ENCODE data around the gene AP4S1.
"Not testable (repeated sequence)": the region's sequence is repeated elsewhere in the genome, so short reads cannot be mapped to it uniquely, and the experiment has no call there.

The AP4S1 gene

GRCh38 chr14:31000629-31001338 is 24.7 kb upstream of the AP4S1 start:
- no peaks in the 10 kb centered on the region for H3F3A ChIP-seq (ENCODE audit: control insufficient read depth, insufficient read depth)
- H3K9me2 ChIP-seq (replicated peaks; ENCODE audit: control insufficient read depth, low read length): no peaks in the 10 kb centered on the region
- no peak overlapping the region for H3K27ac ChIP-seq (ENCODE audit: low read depth, low read length)
- no peaks in the 10 kb centered on the region for H3K27me3 ChIP-seq (ENCODE audit: control insufficient read depth, low read length)
- peaks cover 86% of the 10 kb centered on the region for H3K79me2 ChIP-seq (ENCODE audit: control insufficient read depth, low read length)
- no peak overlapping the region for H3K4me2 ChIP-seq (ENCODE audit: low read length)
- H4K20me1 ChIP-seq (ENCODE audit: control insufficient read depth, insufficient read depth, low read depth, low read length): no peaks in the 10 kb centered on the region
- H3K9me3 ChIP-seq (ENCODE audit: control insufficient read depth, insufficient read depth, low read length): peaks cover 4% of the 10 kb centered on the region; the same call in 1 of the 2 replicates
- TF ChIP-seq EZH2phosphoT487 (IDR thresholded peaks at IDR 0.05; ENCODE audit: borderline replicate concordance, low read length) (no peak), CTCF (IDR thresholded peaks at IDR 0.05; ENCODE audit: low read depth, low read length, poor library complexity, severe bottlenecking) (no peak)
- no peak overlapping the region for H3K4me3 ChIP-seq (ENCODE audit: low read length)
- H3K36me3 ChIP-seq (ENCODE audit: control insufficient read depth, low read length): peaks cover 30% of the 10 kb centered on the region
- H3K4me1 ChIP-seq (ENCODE audit: control insufficient read depth, low read length): peaks cover 10% of the 10 kb centered on the region

- H3K9me2 ChIP-seq (replicated peaks; ENCODE audit: control insufficient read depth, low read length): no peaks in the 10 kb centered on the region
- no peak overlapping the region for H3K27ac ChIP-seq (ENCODE audit: low read depth, low read length)
- peaks cover 4% of the 10 kb centered on the region; the same call in 1 of the 2 replicates for H3K9me3 ChIP-seq (ENCODE audit: control insufficient read depth, insufficient read depth, low read length)
- peaks cover 4% of the 10 kb centered on the region for H3K4me1 ChIP-seq (ENCODE audit: control insufficient read depth, low read length)
- no peaks in the 10 kb centered on the region for H4K20me1 ChIP-seq (ENCODE audit: control insufficient read depth, insufficient read depth, low read depth, low read length)
- peaks cover 86% of the 10 kb centered on the region for H3K79me2 ChIP-seq (ENCODE audit: control insufficient read depth, low read length)
- no peaks in the 10 kb centered on the region for H3F3A ChIP-seq (ENCODE audit: control insufficient read depth, insufficient read depth)
- no peak overlapping the region for H3K4me3 ChIP-seq (ENCODE audit: low read length)
- H3K27me3 ChIP-seq (ENCODE audit: control insufficient read depth, low read length): no peaks in the 10 kb centered on the region
- H3K36me3 ChIP-seq (ENCODE audit: control insufficient read depth, low read length): peaks cover 30% of the 10 kb centered on the region
- TF ChIP-seq CTCF (IDR thresholded peaks at IDR 0.05; ENCODE audit: low read depth, low read length, poor library complexity, severe bottlenecking): no peak
- H3K4me2 ChIP-seq (ENCODE audit: low read length): no peak overlapping the region
Measured at GRCh38 chr14:31001339-31001658, 24.1 kb upstream of the AP4S1 start.

DNA sequence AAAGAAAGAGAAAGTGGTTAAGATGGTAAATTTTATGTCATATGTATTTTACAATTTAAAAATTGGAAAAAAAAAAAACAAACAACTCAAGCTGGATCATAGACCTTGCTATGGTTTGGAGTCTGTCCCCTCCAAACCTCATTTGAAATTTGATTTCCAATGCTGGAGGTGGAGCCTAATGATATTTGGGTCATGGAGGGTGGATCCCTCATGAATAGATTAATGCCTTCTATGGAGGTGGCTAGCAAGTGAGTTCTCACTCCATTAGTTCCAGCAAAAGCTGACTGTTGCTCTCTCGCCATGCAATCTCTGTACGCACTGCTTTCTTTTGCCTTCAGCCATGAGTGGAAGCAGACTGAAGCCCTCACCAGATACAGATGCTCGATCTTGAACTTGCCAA is 22.2 kb upstream of the AP4S1 start:
- Histone ChIP-seq H3K9me3 (ENCODE audit: control insufficient read depth, insufficient read depth, low read length) (peaks cover 4% of the 10 kb centered on the region; the same call in 1 of the 2 replicates), H3K4me2 (ENCODE audit: low read length) (no peak overlapping the region), H3K36me3 (ENCODE audit: control insufficient read depth, low read length) (peaks cover 35% of the 10 kb centered on the region), H3K9me2 (replicated peaks; ENCODE audit: control insufficient read depth, low read length) (no peaks in the 10 kb centered on the region), H3K4me3 (ENCODE audit: low read length) (no peak overlapping the region), H3K27ac (ENCODE audit: low read depth, low read length) (no peak overlapping the region), H3F3A (ENCODE audit: control insufficient read depth, insufficient read depth) (no peaks in the 10 kb centered on the region), H4K20me1 (ENCODE audit: control insufficient read depth, insufficient read depth, low read depth, low read length) (no peaks in the 10 kb centered on the region), H3K27me3 (ENCODE audit: control insufficient read depth, low read length) (no peaks in the 10 kb centered on the region), H3K79me2 (ENCODE audit: control insufficient read depth, low read length) (peaks cover 86% of the 10 kb centered on the region), H3K4me1 (ENCODE audit: control insufficient read depth, low read length) (no peaks in the 10 kb centered on the region)
- TF ChIP-seq CTCF (IDR thresholded peaks at IDR 0.05; ENCODE audit: low read depth, low read length, poor library complexity, severe bottlenecking) (no peak), EZH2phosphoT487 (IDR thresholded peaks at IDR 0.05; ENCODE audit: borderline replicate concordance, low read length) (no peak)

DNA sequence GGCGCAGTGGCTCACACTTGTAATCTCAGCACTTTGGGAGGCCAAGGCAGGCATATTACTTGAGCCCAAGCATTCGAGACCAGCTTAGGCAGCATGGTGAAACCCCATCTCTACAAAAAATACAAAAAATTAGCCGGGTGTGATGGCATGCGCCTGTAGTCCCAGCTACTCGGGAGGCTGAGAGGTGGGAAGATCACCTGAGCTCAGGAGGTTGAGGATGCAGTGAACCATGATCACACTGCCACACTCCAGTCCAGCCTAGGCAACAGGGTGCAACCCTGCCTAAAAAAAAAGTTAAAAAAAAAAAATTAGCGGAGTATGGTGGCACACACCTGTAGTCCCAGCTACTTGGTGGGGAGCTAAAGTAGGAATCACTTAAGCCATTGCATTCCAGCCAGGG is 21.4 kb upstream of the AP4S1 start:
- not testable (repeated sequence) for H3K27ac ChIP-seq (ENCODE audit: low read depth, low read length); H3F3A ChIP-seq (ENCODE audit: control insufficient read depth, insufficient read depth); H4K20me1 ChIP-seq (ENCODE audit: control insufficient read depth, insufficient read depth, low read depth, low read length); H3K9me3 ChIP-seq (ENCODE audit: control insufficient read depth, insufficient read depth, low read length); H3K9me2 ChIP-seq (replicated peaks; ENCODE audit: control insufficient read depth, low read length); H3K27me3 ChIP-seq (ENCODE audit: control insufficient read depth, low read length); H3K4me2 ChIP-seq (ENCODE audit: low read length); H3K4me1 ChIP-seq (ENCODE audit: control insufficient read depth, low read length); H3K4me3 ChIP-seq (ENCODE audit: low read length)
- Histone ChIP-seq H3K79me2 (ENCODE audit: control insufficient read depth, low read length) (peaks cover 85% of the 10 kb centered on the region), H3K36me3 (ENCODE audit: control insufficient read depth, low read length) (peaks cover 32% of the 10 kb centered on the region)
